Uterus (tissue), 4 donors: Measurements from ENCODE around the gene CCDC152. TPM values are rescaled to one million over a fixed set of nuclear protein-coding genes. Genes with fewer than 3 reads are reported as not detected.

Experiments
- DNase-seq, 2 donors: peaks; one replicate each; pipeline ENCODE4 v3.0.0-alpha.2; 2019 to 2020
- H3K27ac ChIP-seq, 2 donors: fragments of 200-600 bp; sonication (generic); 1 replicate in 1 of 2; 2 replicates in 1 of 2; pipeline ENCODE4 v1.5.1; 2016 to 2018
- H3K27me3 ChIP-seq, 2 donors: fragments of 200-600 bp; sonication (generic); one replicate each; pipeline ENCODE4 v1.5.1; 2018 to 2019; ENCODE audit warnings: control low read depth in 1 of 2
- H3K36me3 ChIP-seq, 2 donors: fragments of 200-600 bp; sonication (generic); one replicate each; pipeline ENCODE4 v1.5.1; 2019; ENCODE audit warnings: control low read depth in 1 of 2
- H3K4me1 ChIP-seq, 2 donors: fragments of 200-600 bp; sonication (generic); one replicate each; pipeline ENCODE4 v1.5.1; 2018 to 2019; ENCODE audit warnings: control low read depth in 1 of 2
- H3K4me3 ChIP-seq, 2 donors: fragments of 200-600 bp; sonication (generic); 1 replicate in 1 of 2; 2 replicates in 1 of 2; pipeline ENCODE4 v1.5.1; 2018 to 2019; ENCODE audit warnings: mild to moderate bottlenecking in 1 of 2
- H3K9me3 ChIP-seq, 2 donors: fragments of 200-600 bp; sonication (generic); one replicate each; pipeline ENCODE4 v1.5.1; 2019; ENCODE audit warnings: control low read depth in 1 of 2
- CTCF ChIP-seq, 4 experiments: fragments of 200-600 bp in 2 of 4; fragments of 450-650 bp in 2 of 4; sonication (generic) in 2 of 4; IDR thresholded peaks; one replicate each; pipeline ENCODE4 v1.5.1; 2016 to 2019; ENCODE audit warnings: antibody characterized with exemption in 4 of 4, mild to moderate bottlenecking in 2 of 4, moderate library complexity in 1 of 4
- POLR2A ChIP-seq, 2 donors: fragments of 450-650 bp; IDR thresholded peaks; one replicate each; pipeline ENCODE4 v1.6.1; 2016; ENCODE audit warnings: antibody characterized with exemption in 2 of 2, mild to moderate bottlenecking in 1 of 2, moderate library complexity in 1 of 2
- intact Hi-C: fragments of 100-400 bp; cut with DNase I; formaldehyde crosslinking; loops from one replicate; pipeline ENCODE4 v1.15.1; 2023; ENCODE audit warnings: low total_unique reads
- total RNA-seq, 4 donors: library from RNA; depleted of rRNA in 3 of 4; stranded (reverse); fragments of >200 nt in 3 of 4; gene quantifications; one replicate each; pipeline versions ENCODE4 v1.1.0 to v1.2.4, GENCODE V29; 2014 to 2023
- donor health status: DM: yes; HTN: yes; CAD: no.

The CCDC152 gene
- total RNA-seq, 4 donors from 2014 or later = 0.76 to 3.9 TPM; not detected in 2

- peaks cover 0 to 5% of the 10 kb centered on the region in 2 donors for H3K9me3 ChIP-seq
- DNase-seq = no peak
- H3K4me3 ChIP-seq = no peak overlapping the region
- intact Hi-C loops = loop anchor here (5.0 kb wide), 1 partner anchor 1671 kb away; no protein-coding TSS in a partner anchor
- no peaks in the 10 kb centered on the region for H3K4me1 ChIP-seq
- TF ChIP-seq CTCF (IDR thresholded peaks at IDR 0.05) (no peak), POLR2A (IDR thresholded peaks at IDR 0.05) (no peak)
- H3K27ac ChIP-seq = no peak overlapping the region
- no peaks in the 10 kb centered on the region for H3K36me3 ChIP-seq
- H3K27me3 ChIP-seq = no peaks in the 10 kb centered on the region
Observed at GRCh38 chr5:42787845-42788244, 31.2 kb downstream of the CCDC152 start.

- intact Hi-C loops = no loop called here
- TF ChIP-seq CTCF (IDR thresholded peaks at IDR 0.05) (no peak), POLR2A (IDR thresholded peaks at IDR 0.05) (no peak)
Observed at GRCh38 chr5:42791151-42791550, 34.5 kb downstream of the CCDC152 start.

GRCh38 chr5:42798284-42799240, 41.9 kb downstream of the CCDC152 start:
- TF ChIP-seq POLR2A (IDR thresholded peaks at IDR 0.05) = no peak
- TF ChIP-seq CTCF (IDR thresholded peaks at IDR 0.05) = no peak
- Histone ChIP-seq H3K4me3 (no peak overlapping the region), H3K4me1 (no peaks in the 10 kb centered on the region), H3K9me3 (no peaks in the 10 kb centered on the region), H3K27me3 (no peaks in the 10 kb centered on the region), H3K36me3 (no peaks in the 10 kb centered on the region), H3K27ac (no peak overlapping the region)
- no peak for DNase-seq
- intact Hi-C loops = no loop called here

More at GRCh38 chr5:42791151-42791550, 34.5 kb downstream of the CCDC152 start:
- H3K36me3 ChIP-seq = no peaks in the 10 kb centered on the region
- peaks cover 0 to 5% of the 10 kb centered on the region in 2 donors for H3K9me3 ChIP-seq
- no peaks in the 10 kb centered on the region for H3K27me3 ChIP-seq
- no peak overlapping the region for H3K27ac ChIP-seq
- H3K4me3 ChIP-seq = no peak overlapping the region
- H3K4me1 ChIP-seq = no peaks in the 10 kb centered on the region
- no peak for DNase-seq

- no peak overlapping the region for H3K27ac ChIP-seq
- intact Hi-C loops = no loop called here
- TF ChIP-seq POLR2A (IDR thresholded peaks at IDR 0.05) (no peak), CTCF (IDR thresholded peaks at IDR 0.05) (no peak)
- no peaks in the 10 kb centered on the region for H3K27me3 ChIP-seq
- H3K4me1 ChIP-seq = no peaks in the 10 kb centered on the region
- no peak for DNase-seq
- no peak overlapping the region for H3K4me3 ChIP-seq
- H3K36me3 ChIP-seq = no peaks in the 10 kb centered on the region
- H3K9me3 ChIP-seq = no peaks in the 10 kb centered on the region
Observed at GRCh38 chr5:42799241-42799608, 42.6 kb downstream of the CCDC152 start.

- no peaks in the 10 kb centered on the region for H3K4me1 ChIP-seq
- no peaks in the 10 kb centered on the region for H3K36me3 ChIP-seq
- no peak for TF ChIP-seq POLR2A (IDR thresholded peaks at IDR 0.05)
- TF ChIP-seq CTCF (IDR thresholded peaks at IDR 0.05) = no peak
- no peaks in the 10 kb centered on the region for H3K27me3 ChIP-seq
- H3K4me3 ChIP-seq = no peak overlapping the region
- H3K27ac ChIP-seq = no peak overlapping the region
- no peaks in the 10 kb centered on the region for H3K9me3 ChIP-seq
- DNase-seq = no peak
- intact Hi-C loops = no loop called here
Observed at GRCh38 chr5:42799668-42800114, 43.1 kb downstream of the CCDC152 start.
